Mammary epithelial cell (primary cell): Measurements from ENCODE around the gene RPLP2.

Experiments
- EZH2 ChIP-seq: IDR thresholded peaks from 2 replicates; pipeline ENCODE4 v1.6.1; 2012; ENCODE audit warnings: low read length, inconsistent platforms, borderline replicate concordance
- TF ChIP-seq, protein P1 (sequence below), 2 donors: IDR thresholded peaks in 1 of 2; conservative IDR thresholded peaks in 1 of 2; 2 replicates each; pipeline ENCODE4 v1.5.1; 2011 to 2012; ENCODE audit warnings: inconsistent platforms in 2 of 2, low read length in 2 of 2, mild to moderate bottlenecking in 2 of 2, control low read depth in 1 of 2, low read depth in 1 of 2; ENCODE audit not compliant: insufficient read depth in 1 of 2; ENCODE audit errors: extremely low read depth in 1 of 2

DNA sequence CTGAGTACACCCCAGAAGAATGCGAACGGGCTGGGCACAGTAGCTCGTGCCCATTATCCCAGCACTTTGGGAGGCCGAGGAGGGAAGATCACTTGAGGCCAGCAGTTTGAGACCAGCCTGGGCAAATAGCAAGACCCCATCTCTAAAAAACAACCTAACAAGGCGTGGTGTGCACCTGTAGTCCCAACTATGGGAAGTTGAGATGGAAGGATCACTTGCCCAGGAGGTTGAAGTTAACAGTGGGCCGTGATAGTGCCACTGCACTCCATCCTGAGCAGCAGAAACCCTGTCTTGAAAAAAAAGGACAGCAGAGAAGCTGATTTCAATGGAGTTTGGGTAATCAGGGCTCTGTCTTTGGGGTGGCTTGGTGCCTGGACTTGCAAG is 3.3 kb downstream of the RPLP2 start:
- TF ChIP-seq, protein P1, sequence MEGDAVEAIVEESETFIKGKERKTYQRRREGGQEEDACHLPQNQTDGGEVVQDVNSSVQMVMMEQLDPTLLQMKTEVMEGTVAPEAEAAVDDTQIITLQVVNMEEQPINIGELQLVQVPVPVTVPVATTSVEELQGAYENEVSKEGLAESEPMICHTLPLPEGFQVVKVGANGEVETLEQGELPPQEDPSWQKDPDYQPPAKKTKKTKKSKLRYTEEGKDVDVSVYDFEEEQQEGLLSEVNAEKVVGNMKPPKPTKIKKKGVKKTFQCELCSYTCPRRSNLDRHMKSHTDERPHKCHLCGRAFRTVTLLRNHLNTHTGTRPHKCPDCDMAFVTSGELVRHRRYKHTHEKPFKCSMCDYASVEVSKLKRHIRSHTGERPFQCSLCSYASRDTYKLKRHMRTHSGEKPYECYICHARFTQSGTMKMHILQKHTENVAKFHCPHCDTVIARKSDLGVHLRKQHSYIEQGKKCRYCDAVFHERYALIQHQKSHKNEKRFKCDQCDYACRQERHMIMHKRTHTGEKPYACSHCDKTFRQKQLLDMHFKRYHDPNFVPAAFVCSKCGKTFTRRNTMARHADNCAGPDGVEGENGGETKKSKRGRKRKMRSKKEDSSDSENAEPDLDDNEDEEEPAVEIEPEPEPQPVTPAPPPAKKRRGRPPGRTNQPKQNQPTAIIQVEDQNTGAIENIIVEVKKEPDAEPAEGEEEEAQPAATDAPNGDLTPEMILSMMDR (conservative IDR thresholded peaks at IDR 0.05 in 1 of 2, IDR thresholded peaks at IDR 0.05 in 1 of 2; ENCODE audit: extremely low read depth in 1 of 2, insufficient read depth in 1 of 2, low read depth in 1 of 2, low read length in 2 of 2): no peak
- no peak for TF ChIP-seq EZH2
